ENCODE data around the gene FNDC3A. TPM values are rescaled to one million over a fixed set of nuclear protein-coding genes. Genes with fewer than 3 reads are reported as not detected.

Gene FNDC3A
- total and polyA plus RNA-seq, 9 of the 15 experiments (the other 6 are each of a cell fraction or from before 2014, with no cell fraction given): 4.1 to 22.0 (median 13.5) TPM

GRCh38 chr13:48978942-48979601 lies 3.4 kb downstream of the FNDC3A start:
- peak; percentile 57 for FAIRE-seq
- Histone ChIP-seq H2AFZ (ENCODE audit: low read depth, low read length) (no peak overlapping the region; the same call in 1 of the 2 replicates), H3K27me3 (ENCODE audit: control insufficient read depth in 2 of 2, insufficient read depth in 2 of 2, low read length in 2 of 2) (no peaks in the 10 kb centered on the region), H3K4me2 (ENCODE audit: insufficient read depth, low read length) (peak overlapping the region; percentile 49), H3K27ac (ENCODE audit: extremely low read depth, low read depth, low read length) (peak overlapping the region; percentile 15; the same call in 2 of the 3 replicates), H3K36me3 (ENCODE audit: control insufficient read depth, insufficient read depth, low read length) (peaks cover 2% of the 10 kb centered on the region; the same call in 1 of the 3 replicates), H3K4me3 (peak overlapping the region; percentile 32; the same call in 1 of the 2 replicates), H3K79me2 (ENCODE audit: control insufficient read depth, insufficient read depth, low read length) (peaks cover 74% of the 10 kb centered on the region), H3K9ac (ENCODE audit: insufficient read depth in 1 of 2, low read depth in 2 of 2, low read length in 2 of 2) (peak overlapping the region in 1 of 2 experiments; percentile 77; a peak in 2 of 4 replicates), H3K9me1 (ENCODE audit: control insufficient read depth, insufficient read depth, low read length) (no peaks in the 10 kb centered on the region), H4K20me1 (replicated peaks; ENCODE audit: control insufficient read depth, insufficient read depth, low read length) (no peaks in the 10 kb centered on the region), H3K9me3 (replicated peaks; ENCODE audit: control insufficient read depth, insufficient read depth, low read depth, low read length) (peaks cover 7% of the 10 kb centered on the region; the same call in 1 of the 2 replicates), H3K4me1 (replicated peaks in 1 of 2; ENCODE audit: control insufficient read depth in 2 of 2, insufficient read depth in 2 of 2, low read length in 2 of 2) (peaks cover 4 to 8% of the 10 kb centered on the region in 2 experiments; a peak in 2 of 5 replicates)
- WGBS (ENCODE audit: insufficient coverage, low coverage, missing lambda C conversion rate): 14% methylated on average over 2 of the region's 2 CpGs
- peak; percentile 17 for ATAC-seq
- POLR2A ChIA-PET: no interaction called here
- in situ Hi-C loops (cut with MboI): no loop called here
- intact Hi-C loops (cut with micrococcal nuclease): loop anchor here (5.0 kb wide), 1 partner anchor 83 kb away; no protein-coding TSS in a partner anchor
- BruUV-seq (replicated peaks): no TSS peak
- DNase-seq (ENCODE audit: extremely low read depth in 1 of 4, low spot score in 3 of 4): peak in 2 of 4 experiments; percentile 6 to 22
- CTCF ChIA-PET (ENCODE audit: low intra/inter-chr PET ratio): no interaction called here
- TF ChIP-seq ZEB2 (IDR thresholded peaks at IDR 0.05): peak; percentile 47; the same call in 1 of the 2 replicates
- peak; percentile 88 for TF ChIP-seq MYC (IDR thresholded peaks at IDR 0.05; ENCODE audit: low read depth, low read length)
- no peak for TF ChIP-seq MYC (CRISPR knock-in tag; IDR thresholded peaks at IDR 0.05; ENCODE audit: borderline replicate concordance, low read depth)
- 0 out of 2 replicates have a peak, but pooled peaks have one; percentile 14 for TF ChIP-seq ATF7 (IDR thresholded peaks at IDR 0.05)
- TF ChIP-seq MNT (conservative IDR thresholded peaks at IDR 0.05): peak; percentile 22 to 23; a peak in 1 of 4 replicates
- TF ChIP-seq ARNT (IDR thresholded peaks at IDR 0.05): 0 out of 4 replicates have a peak, but pooled peaks of 1 of the 2 experiments have one; percentile 44
- peak; percentile 93 for TF ChIP-seq ATF3 (IDR thresholded peaks at IDR 0.05)
- no peak for TF ChIP-seq ATF3 (CRISPR knock-in tag; conservative IDR thresholded peaks at IDR 0.05)
- 0 out of 2 replicates have a peak, but pooled peaks have one; percentile 15 for TF ChIP-seq NCOA6 (IDR thresholded peaks at IDR 0.05)
- TF ChIP-seq ILF3 (IDR thresholded peaks at IDR 0.05; ENCODE audit: borderline replicate concordance): no peak
- TF ChIP-seq ARID1B (IDR thresholded peaks at IDR 0.05): peak; percentile 25; the same call in 1 of the 2 replicates
- TF ChIP-seq NFRKB (IDR thresholded peaks at IDR 0.05; ENCODE audit: low read depth): peak; percentile 27; the same call in 1 of the 2 replicates
- no peak for TF ChIP-seq ERF (CRISPR knock-in tag; IDR thresholded peaks at IDR 0.05)
- peak; percentile 63; the same call in 1 of the 2 replicates for TF ChIP-seq ATF4 (CRISPR knock-in tag; IDR thresholded peaks at IDR 0.05)
